H1 (cell line): ENCODE results near the gene KCNC4. TPM values are rescaled to one million over a fixed set of nuclear protein-coding genes. Genes with fewer than 3 reads are reported as not detected.

ENCODE experiments used
- EP300 ChIP-seq, 2 experiments: IDR thresholded peaks; 1 replicate in 1 of 2; 2 replicates in 1 of 2; pipeline ENCODE4 v1.6.1; 2011 to 2012; ENCODE audit warnings: low read depth in 2 of 2, low read length in 2 of 2, mild to moderate bottlenecking in 2 of 2, borderline replicate concordance in 1 of 2, inconsistent platforms in 1 of 2, moderate library complexity in 1 of 2
- JUND ChIP-seq: IDR thresholded peaks from 2 replicates; pipeline ENCODE4 v1.6.1; 2011; ENCODE audit warnings: mild to moderate bottlenecking, improper control_type of control experiment, low read length
- KDM5A ChIP-seq: fragments of 200-600 bp; IDR thresholded peaks from 2 replicates; pipeline ENCODE4 v1.7.1; 2012; ENCODE audit warnings: mild to moderate bottlenecking, low read length, inconsistent platforms, mixed read lengths
- POLR2A ChIP-seq, 2 experiments: IDR thresholded peaks; 1 replicate in 1 of 2; 2 replicates in 1 of 2; pipeline ENCODE4 v1.6.1; 2011; ENCODE audit warnings: low read depth in 2 of 2, low read length in 2 of 2, mild to moderate bottlenecking in 2 of 2; ENCODE audit errors: control extremely low read depth in 1 of 2
- RNF2 ChIP-seq: fragments of 200-900, 300-1000 bp; sonication (generic); IDR thresholded peaks from 2 replicates; pipeline ENCODE4 v1.7.1; 2016; ENCODE audit warnings: borderline replicate concordance, low read depth, mild to moderate bottlenecking, antibody characterized with exemption, low read length; ENCODE audit not compliant: poor library complexity, severe bottlenecking; ENCODE audit errors: missing control alignments
- SAP30 ChIP-seq: fragments of 300-600 bp; sonication (generic); IDR thresholded peaks from 2 replicates; pipeline ENCODE4 v1.7.1; 2012; ENCODE audit warnings: low read length, moderate library complexity, mild to moderate bottlenecking, inconsistent platforms; ENCODE audit not compliant: insufficient read depth, insufficient replicate concordance
- SIN3A ChIP-seq, 2 experiments: IDR thresholded peaks in 1 of 2; conservative IDR thresholded peaks in 1 of 2; 2 replicates each; pipeline ENCODE4 v1.6.1; 2011 to 2012; ENCODE audit warnings: low read length in 2 of 2, improper control_type of control experiment in 1 of 2, low read depth in 1 of 2, mild to moderate bottlenecking in 1 of 2
- polyA plus RNA-seq, 7 experiments: library from polyadenylated mRNA; depleted of rRNA in 3 of 7; stranded (reverse) in 5 of 7; unstranded in 2 of 7; fragments of >200 nt in 5 of 7; fragments of 200-250 nt in 2 of 7; gene quantifications; 1 replicate in 5 of 7; 2 replicates in 1 of 7; 4 replicates in 1 of 7; pipeline versions ENCODE4 v1.2.1 to v1.2.3, GENCODE V29; 2011 to 2013; ENCODE audit warnings: missing spikeins in 2 of 7, mixed read lengths in 2 of 7
- total RNA-seq: library from RNA; stranded (reverse); fragmentation: NEBNext Ultra II Directional; extraction: Animal tissue kit (Norgen Biotek cat#: 25700); gene quantifications from 2 replicates; pipeline ENCODE4 v1.2.1, GENCODE V29; 2021
- TF ChIP-seq, protein P1 (sequence below): fragments of 300-600 bp; sonication (generic); IDR thresholded peaks from 2 replicates; pipeline ENCODE4 v1.7.1; 2012; ENCODE audit warnings: low read length, moderate library complexity, mild to moderate bottlenecking, inconsistent platforms; ENCODE audit not compliant: insufficient replicate concordance
- TF ChIP-seq, protein P2 (sequence below): IDR thresholded peaks from 2 replicates; pipeline ENCODE4 v1.6.1; 2012; ENCODE audit warnings: inconsistent platforms

KCNC4 gene
- total and polyA plus RNA-seq, 2 of the 8 experiments (the other 6 are each of a cell fraction or from before 2014, with no cell fraction given): 8.1 to 11.2 TPM

- TF ChIP-seq, protein P1, sequence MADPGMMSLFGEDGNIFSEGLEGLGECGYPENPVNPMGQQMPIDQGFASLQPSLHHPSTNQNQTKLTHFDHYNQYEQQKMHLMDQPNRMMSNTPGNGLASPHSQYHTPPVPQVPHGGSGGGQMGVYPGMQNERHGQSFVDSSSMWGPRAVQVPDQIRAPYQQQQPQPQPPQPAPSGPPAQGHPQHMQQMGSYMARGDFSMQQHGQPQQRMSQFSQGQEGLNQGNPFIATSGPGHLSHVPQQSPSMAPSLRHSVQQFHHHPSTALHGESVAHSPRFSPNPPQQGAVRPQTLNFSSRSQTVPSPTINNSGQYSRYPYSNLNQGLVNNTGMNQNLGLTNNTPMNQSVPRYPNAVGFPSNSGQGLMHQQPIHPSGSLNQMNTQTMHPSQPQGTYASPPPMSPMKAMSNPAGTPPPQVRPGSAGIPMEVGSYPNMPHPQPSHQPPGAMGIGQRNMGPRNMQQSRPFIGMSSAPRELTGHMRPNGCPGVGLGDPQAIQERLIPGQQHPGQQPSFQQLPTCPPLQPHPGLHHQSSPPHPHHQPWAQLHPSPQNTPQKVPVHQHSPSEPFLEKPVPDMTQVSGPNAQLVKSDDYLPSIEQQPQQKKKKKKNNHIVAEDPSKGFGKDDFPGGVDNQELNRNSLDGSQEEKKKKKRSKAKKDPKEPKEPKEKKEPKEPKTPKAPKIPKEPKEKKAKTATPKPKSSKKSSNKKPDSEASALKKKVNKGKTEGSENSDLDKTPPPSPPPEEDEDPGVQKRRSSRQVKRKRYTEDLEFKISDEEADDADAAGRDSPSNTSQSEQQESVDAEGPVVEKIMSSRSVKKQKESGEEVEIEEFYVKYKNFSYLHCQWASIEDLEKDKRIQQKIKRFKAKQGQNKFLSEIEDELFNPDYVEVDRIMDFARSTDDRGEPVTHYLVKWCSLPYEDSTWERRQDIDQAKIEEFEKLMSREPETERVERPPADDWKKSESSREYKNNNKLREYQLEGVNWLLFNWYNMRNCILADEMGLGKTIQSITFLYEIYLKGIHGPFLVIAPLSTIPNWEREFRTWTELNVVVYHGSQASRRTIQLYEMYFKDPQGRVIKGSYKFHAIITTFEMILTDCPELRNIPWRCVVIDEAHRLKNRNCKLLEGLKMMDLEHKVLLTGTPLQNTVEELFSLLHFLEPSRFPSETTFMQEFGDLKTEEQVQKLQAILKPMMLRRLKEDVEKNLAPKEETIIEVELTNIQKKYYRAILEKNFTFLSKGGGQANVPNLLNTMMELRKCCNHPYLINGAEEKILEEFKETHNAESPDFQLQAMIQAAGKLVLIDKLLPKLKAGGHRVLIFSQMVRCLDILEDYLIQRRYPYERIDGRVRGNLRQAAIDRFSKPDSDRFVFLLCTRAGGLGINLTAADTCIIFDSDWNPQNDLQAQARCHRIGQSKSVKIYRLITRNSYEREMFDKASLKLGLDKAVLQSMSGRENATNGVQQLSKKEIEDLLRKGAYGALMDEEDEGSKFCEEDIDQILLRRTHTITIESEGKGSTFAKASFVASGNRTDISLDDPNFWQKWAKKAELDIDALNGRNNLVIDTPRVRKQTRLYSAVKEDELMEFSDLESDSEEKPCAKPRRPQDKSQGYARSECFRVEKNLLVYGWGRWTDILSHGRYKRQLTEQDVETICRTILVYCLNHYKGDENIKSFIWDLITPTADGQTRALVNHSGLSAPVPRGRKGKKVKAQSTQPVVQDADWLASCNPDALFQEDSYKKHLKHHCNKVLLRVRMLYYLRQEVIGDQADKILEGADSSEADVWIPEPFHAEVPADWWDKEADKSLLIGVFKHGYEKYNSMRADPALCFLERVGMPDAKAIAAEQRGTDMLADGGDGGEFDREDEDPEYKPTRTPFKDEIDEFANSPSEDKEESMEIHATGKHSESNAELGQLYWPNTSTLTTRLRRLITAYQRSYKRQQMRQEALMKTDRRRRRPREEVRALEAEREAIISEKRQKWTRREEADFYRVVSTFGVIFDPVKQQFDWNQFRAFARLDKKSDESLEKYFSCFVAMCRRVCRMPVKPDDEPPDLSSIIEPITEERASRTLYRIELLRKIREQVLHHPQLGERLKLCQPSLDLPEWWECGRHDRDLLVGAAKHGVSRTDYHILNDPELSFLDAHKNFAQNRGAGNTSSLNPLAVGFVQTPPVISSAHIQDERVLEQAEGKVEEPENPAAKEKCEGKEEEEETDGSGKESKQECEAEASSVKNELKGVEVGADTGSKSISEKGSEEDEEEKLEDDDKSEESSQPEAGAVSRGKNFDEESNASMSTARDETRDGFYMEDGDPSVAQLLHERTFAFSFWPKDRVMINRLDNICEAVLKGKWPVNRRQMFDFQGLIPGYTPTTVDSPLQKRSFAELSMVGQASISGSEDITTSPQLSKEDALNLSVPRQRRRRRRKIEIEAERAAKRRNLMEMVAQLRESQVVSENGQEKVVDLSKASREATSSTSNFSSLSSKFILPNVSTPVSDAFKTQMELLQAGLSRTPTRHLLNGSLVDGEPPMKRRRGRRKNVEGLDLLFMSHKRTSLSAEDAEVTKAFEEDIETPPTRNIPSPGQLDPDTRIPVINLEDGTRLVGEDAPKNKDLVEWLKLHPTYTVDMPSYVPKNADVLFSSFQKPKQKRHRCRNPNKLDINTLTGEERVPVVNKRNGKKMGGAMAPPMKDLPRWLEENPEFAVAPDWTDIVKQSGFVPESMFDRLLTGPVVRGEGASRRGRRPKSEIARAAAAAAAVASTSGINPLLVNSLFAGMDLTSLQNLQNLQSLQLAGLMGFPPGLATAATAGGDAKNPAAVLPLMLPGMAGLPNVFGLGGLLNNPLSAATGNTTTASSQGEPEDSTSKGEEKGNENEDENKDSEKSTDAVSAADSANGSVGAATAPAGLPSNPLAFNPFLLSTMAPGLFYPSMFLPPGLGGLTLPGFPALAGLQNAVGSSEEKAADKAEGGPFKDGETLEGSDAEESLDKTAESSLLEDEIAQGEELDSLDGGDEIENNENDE: no peak
- TF ChIP-seq SIN3A (conservative IDR thresholded peaks at IDR 0.05 in 1 of 2, IDR thresholded peaks at IDR 0.05 in 1 of 2; ENCODE audit: low read depth in 1 of 2, low read length in 2 of 2) (no peak), KDM5A (no peak), JUND (no peak), EP300 (IDR thresholded peaks at IDR 0.05; ENCODE audit: borderline replicate concordance in 1 of 2, low read depth in 2 of 2, low read length in 2 of 2) (no peak), RNF2 (no peak), POLR2A (IDR thresholded peaks at IDR 0.05; ENCODE audit: control extremely low read depth in 1 of 2, low read depth in 2 of 2, low read length in 2 of 2) (no peak), SAP30 (no peak)
- TF ChIP-seq, protein P2, sequence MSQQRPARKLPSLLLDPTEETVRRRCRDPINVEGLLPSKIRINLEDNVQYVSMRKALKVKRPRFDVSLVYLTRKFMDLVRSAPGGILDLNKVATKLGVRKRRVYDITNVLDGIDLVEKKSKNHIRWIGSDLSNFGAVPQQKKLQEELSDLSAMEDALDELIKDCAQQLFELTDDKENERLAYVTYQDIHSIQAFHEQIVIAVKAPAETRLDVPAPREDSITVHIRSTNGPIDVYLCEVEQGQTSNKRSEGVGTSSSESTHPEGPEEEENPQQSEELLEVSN: no peak
- TF ChIP-seq, all 59 proteins: peak for 0
Measured at GRCh38 chr1:110165761-110166231, 44.3 kb upstream of the KCNC4 start (continued).
